ENCODE results near the gene TMEM125.

TMEM125 gene

GRCh38 chr1:43300378-43301094 is 30.8 kb downstream of the TMEM125 start, which contains the start of gene TIE1:
Gene TIE1, plus strand, starts transcription at chr1:43300982. Its CDS starts 90 bp downstream, at chr1:43301072.
- H3K4me1 Mint-ChIP-seq = peaks cover 49% of the 10 kb centered on the region
- no peaks in the 10 kb centered on the region for H3K36me3 Mint-ChIP-seq (ENCODE audit: low read depth)
- H3K27ac Mint-ChIP-seq = peak within 1 kb of the TSS; percentile 32
- no peak for TF ChIP-seq CTCF (IDR thresholded peaks at IDR 0.05)
- H3K4me3 Mint-ChIP-seq = no peak within 1 kb of the TSS
- DNase-seq = no peak
- H3K9me3 Mint-ChIP-seq = no peaks in the 10 kb centered on the region
- H3K27me3 Mint-ChIP-seq (ENCODE audit: low read depth, poor library complexity) = peaks cover 8% of the 10 kb centered on the region

GRCh38 chr1:43302201-43302600 is 32.4 kb downstream of the TMEM125 start:
- no peaks in the 10 kb centered on the region for H3K36me3 Mint-ChIP-seq (ENCODE audit: low read depth)
- peaks cover 8% of the 10 kb centered on the region for H3K27me3 Mint-ChIP-seq (ENCODE audit: low read depth, poor library complexity)
- DNase-seq = no peak
- peaks cover 43% of the 10 kb centered on the region for H3K4me1 Mint-ChIP-seq
- H3K27ac Mint-ChIP-seq = no peak overlapping the region
- no peak for TF ChIP-seq CTCF (IDR thresholded peaks at IDR 0.05)
- no peak overlapping the region for H3K4me3 Mint-ChIP-seq
- H3K9me3 Mint-ChIP-seq = no peaks in the 10 kb centered on the region

GRCh38 chr1:43302721-43303470 is 33.1 kb downstream of the TMEM125 start:
- Mint-ChIP-seq H3K36me3 (ENCODE audit: low read depth) (no peaks in the 10 kb centered on the region), H3K27me3 (ENCODE audit: low read depth, poor library complexity) (peaks cover 8% of the 10 kb centered on the region), H3K27ac (peak overlapping the region; percentile 39), H3K4me1 (peaks cover 43% of the 10 kb centered on the region), H3K4me3 (no peak overlapping the region), H3K9me3 (no peaks in the 10 kb centered on the region)
- DNase-seq = no peak
- no peak for TF ChIP-seq CTCF (IDR thresholded peaks at IDR 0.05)

- TF ChIP-seq CTCF (IDR thresholded peaks at IDR 0.05) = no peak
- DNase-seq = no peak
- Mint-ChIP-seq H3K9me3 (no peaks in the 10 kb centered on the region), H3K27ac (no peak overlapping the region), H3K4me3 (peak overlapping the region; percentile 34), H3K4me1 (peaks cover 43% of the 10 kb centered on the region), H3K27me3 (ENCODE audit: low read depth, poor library complexity) (peaks cover 12% of the 10 kb centered on the region), H3K36me3 (ENCODE audit: low read depth) (no peaks in the 10 kb centered on the region)
Observed at GRCh38 chr1:43303471-43304313, 33.9 kb downstream of the TMEM125 start.

- Mint-ChIP-seq H3K4me3 (peak overlapping the region; percentile 34), H3K9me3 (no peaks in the 10 kb centered on the region), H3K4me1 (peaks cover 42% of the 10 kb centered on the region), H3K27me3 (ENCODE audit: low read depth, poor library complexity) (peaks cover 13% of the 10 kb centered on the region), H3K27ac (peak overlapping the region; percentile 87), H3K36me3 (ENCODE audit: low read depth) (no peaks in the 10 kb centered on the region)
- no peak for DNase-seq
- no peak for TF ChIP-seq CTCF (IDR thresholded peaks at IDR 0.05)
Observed at GRCh38 chr1:43304314-43304681, 34.5 kb downstream of the TMEM125 start.

Measured in nephron progenitor cell (in vitro differentiated cells).